ACHN (cell line): ENCODE results near the gene COPS4.
"Not testable (repeated sequence)": the region's sequence is repeated elsewhere in the genome, so short reads cannot be mapped to it uniquely, and the experiment has no call there.

Experiments used
- DNase-seq: peaks from one replicate; pipeline ENCODE4 v3.0.0-alpha.2; 2015
- in situ Hi-C: cut with HindIII; loops from 2 replicates; pipeline ENCODE4 v1.10.0; 2017; ENCODE audit warnings: low sequenced_read_pairs, low pct_ligation_motif_present, low pct_unique_long_range_greater_than_20kb

Gene COPS4

GRCh38 chr4:83034630-83035494 lies at the start of gene COPS4:
COPS4 (plus strand) TSS chr4:83035183; CDS start chr4:83035225, 42 bp downstream.
- in situ Hi-C loops, result no loop called here
- DNase-seq, result peak; percentile 99

DNA sequence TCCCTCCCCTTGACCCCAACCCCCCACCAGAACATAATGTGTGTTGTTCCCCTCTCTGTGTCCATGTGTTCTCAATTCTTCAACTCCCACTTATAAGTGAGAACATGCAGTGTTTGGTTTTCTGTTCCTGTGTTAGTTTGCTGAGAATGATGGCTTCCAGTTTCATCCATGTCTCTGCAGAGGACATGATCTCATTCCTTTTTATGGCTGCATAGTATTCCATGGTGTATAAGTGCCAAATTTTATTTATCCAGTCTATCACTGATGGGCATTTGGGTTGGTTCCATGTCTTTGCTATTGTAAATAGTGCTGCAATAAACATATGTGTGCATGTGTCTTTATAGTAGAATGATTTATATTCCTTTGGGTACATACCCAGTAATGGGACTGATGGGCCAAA lies 47.5 kb upstream of the COPS4 start:
- DNase-seq, in situ Hi-C loops: not testable (repeated sequence)

DNA sequence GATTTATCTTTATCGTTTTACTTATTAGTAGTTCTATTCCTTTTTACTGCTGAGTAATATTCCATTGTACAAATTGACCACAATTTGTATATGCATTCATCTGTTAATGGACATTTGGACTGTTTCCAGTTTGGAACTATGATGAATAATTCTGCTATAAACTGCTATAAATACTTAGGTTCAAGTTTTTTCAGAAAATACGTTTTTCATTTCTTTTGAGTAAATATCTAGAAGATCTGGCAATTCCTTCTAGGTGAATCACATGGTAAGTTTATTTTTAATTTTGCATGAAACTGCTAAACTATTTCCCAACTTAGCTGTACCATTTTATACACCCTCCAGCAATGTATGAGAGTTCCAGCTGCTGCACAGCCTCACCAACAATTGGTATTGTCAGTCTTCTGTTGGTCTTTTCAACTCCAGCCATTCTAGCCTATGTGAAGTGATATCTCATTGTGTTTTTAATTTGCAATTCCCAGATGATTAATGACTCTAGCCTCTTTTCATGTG lies 46.6 kb upstream of the COPS4 start:
- DNase-seq, result no peak
- in situ Hi-C loops, result no loop called here

DNA sequence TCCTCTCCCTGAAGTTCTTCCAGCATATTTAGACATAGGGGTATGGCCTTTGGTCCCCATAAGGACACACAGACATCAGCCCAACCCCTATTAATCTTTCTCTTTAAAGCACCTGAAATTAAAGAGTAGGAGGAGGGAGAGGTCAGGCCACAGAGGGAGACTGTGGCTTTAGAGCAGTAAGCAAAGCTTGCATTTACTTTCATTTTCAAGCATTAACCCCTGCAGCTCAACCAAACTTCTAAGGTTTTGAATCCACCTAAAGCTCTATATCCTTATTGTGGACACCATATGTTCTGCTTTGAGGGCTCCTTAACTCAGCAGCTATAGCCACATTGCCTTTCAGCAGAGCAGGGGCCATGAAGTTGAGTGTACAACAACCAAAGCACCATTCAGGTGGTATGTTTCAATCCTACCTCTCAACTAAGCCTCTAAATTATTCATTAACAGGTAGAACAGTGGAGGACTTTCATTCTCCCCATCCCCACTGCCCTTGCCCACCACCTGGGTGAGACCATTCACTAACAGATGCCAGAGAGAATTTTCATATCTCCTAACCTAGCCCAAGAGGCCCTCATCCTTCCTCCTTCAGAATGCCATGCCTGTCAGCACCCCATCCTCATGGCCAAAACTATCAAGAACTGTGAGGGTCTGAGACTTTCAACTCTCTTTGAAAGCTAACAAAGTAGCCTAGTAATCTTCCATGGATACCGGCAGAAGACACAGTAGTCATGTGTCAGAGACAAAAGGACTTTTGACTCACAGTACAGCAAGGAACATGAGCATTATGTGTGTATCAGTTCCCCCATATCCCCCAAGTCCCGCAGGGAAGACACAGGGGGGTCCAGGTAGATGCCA lies 45.2 kb upstream of the COPS4 start:
- peak; percentile 22 for DNase-seq
- in situ Hi-C loops, result no loop called here

DNA sequence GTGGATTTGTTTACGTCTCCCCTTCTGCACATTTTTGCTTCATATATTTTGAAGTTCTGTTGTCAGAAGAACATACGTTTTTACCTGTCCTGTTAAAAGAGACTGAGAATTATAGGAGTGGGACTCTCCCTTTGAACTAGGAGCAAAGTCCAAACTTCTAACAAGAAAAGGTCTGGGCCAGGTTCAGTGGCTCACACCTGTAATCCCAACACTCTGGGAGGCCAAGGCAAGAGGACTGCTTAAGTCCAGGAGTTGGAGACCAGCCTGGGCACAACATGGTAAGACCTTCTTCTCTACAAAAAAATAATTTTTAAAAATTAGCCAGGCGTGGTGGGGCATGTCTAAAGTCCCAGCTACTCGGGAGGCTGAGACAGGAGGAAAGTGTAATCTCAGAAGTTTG lies 40.1 kb upstream of the COPS4 start:
- in situ Hi-C loops, result no loop called here
- no peak for DNase-seq

DNA sequence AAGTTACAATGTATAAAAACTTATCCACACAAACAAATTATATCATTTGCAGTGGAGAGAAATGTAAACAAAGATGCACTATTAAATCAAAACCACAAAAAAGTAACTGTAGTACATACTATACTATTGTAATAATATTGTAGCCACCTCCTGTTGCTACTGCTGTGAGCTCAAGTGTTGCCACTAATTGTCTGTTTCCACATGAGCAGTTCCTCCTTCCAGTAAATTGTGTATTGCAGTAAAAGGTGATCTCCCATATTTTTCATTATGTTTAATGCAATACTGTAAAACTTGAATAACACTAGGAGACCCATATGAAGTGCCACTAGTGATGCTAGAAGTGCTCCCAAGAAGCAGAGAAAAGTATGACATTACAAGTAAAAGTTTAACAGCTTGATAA lies 36.1 kb upstream of the COPS4 start:
- no peak for DNase-seq
- in situ Hi-C loops, result no loop called here

- in situ Hi-C loops, result no loop called here
- DNase-seq, result no peak
These were observed 32.7 kb upstream of the COPS4 start for GRCh38 chr4:83002329-83002728.

DNA sequence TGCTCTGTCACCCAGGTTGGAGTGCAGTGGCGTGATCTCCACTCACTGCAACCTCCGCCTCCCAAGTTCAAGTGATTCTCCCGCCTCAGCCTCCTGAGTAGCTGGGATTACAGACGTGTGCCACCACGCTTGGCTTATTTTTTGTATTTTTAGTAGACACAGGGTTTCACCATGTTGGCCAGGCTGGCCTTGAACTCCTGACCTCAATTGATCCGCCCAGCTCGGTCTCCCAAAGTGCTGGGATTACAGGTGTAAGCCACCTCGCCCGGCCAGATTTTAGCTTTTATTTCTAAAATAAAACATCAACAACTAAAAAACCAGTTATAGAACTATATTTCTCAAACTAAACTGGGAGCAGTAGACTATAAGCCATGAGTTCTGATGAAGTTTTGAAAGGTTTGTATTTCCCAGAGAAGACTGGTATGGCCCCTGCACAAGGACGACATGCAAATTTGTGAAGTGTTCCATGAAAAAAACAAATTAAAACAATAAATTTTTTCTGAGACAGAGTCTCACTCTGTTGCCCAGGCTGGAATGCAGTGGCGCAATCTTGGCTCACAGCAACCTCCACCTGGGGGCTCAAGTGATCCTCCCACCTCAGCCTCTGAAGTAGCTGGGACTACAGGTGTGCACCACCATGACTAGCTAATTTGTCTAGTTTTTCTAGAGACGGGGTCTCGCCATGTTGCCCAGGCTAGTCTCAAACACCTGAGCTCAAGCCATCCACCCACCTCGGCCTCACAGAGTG lies 31.8 kb upstream of the COPS4 start:
- DNase-seq, in situ Hi-C loops: not testable (repeated sequence)

- in situ Hi-C loops, result no loop called here
These were observed 25.5 kb upstream of the COPS4 start for GRCh38 chr4:83009529-83009928.

DNA sequence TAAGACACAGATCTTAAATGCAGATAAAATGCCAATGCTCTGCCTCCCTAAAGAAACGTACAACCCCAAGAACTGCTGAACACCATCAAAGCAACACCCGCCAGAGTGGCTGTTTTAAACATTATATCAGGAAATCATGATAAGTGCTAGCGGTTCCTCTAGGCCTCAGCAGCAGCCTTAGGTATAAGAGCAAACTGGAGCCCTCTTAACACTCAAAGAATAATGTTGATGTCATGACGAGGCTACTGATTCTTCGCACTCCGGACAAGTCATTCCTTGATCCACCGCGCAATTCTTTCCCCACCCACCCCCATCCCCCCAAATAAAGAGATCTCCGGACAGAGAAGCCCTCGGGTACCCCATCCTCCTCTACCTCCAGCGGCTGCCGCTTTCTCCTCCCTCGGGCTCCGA lies 24.9 kb upstream of the COPS4 start:
- in situ Hi-C loops, result no loop called here
- DNase-seq, result peak; percentile 48

More at GRCh38 chr4:83009529-83009928, 25.5 kb upstream of the COPS4 start:
- DNase-seq, result no peak

DNA sequence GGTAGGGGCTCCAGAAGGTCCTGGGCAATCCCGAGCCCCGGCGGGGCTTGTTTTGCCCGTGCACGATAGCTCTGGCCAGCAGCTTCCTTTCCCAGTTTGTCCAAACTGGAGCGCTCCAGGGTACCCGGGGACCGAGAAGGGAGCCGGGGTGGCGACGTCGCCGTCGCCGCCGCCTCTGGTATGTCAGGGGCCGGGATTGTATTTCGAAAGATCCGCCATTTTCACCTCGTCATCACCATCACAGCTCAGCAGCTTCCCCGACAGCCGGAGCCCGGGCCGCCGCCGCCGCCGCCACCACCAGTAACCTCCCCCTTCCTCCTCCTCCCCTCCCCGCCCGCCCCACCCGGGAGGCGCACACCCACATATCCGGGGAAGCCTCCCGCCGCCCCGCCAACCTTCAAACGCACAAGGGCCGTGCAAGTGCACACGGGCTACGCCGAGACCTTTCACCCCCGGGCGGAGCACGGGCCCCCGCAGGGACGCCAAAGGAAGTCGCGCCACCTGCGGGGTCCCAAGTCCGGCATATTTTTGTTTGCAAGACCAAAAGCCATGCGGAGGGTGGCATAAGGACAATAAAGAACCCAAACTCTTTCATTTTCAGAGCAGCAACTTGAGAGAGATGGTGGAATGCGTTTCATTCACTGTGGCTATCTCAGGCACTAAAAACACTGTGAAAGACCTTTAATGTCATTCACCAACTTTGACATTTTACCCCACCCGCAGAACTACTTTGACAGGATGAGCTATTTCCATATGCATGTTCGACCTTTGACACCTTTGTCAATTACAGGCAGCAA lies 24.3 kb upstream of the COPS4 start, which contains the start of gene LIN54:
LIN54 (minus strand) TSS at position 302 of the 797 bp plus-strand sequence. CDS start 25,979 bp downstream, outside the sequence.
- DNase-seq, result peak; percentile 73

GRCh38 chr4:83011689-83012199 lies 23.2 kb upstream of the COPS4 start:
- in situ Hi-C loops, result no loop called here
- peak; percentile 25 for DNase-seq

More for the DNA sequence above, 24.3 kb upstream of the COPS4 start, which contains the start of gene LIN54:
- in situ Hi-C loops, result no loop called here

DNA sequence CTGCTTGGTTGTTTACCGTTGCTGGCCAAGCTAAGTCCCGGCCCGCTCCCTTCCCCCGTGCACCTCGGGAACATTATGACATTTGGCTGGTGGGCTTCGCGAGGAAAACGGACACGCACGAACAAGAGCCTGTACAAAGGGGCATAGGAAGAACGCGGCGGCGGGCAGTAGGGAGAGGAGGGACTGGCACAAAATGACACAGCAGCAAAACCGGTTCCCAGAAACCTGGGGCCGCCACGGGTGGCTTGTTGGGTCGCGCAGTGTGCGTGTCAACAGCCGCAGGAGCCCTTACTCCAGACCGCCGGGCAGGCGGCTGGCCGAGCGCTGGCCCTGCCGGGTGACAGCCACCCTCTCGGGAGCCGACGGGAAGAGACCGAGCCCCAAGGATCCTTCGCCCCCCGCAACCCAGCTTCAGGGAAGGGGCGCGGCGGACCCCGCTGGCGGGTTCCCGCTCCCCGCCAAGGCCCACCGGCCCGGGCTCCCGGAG lies 22.7 kb upstream of the COPS4 start:
- DNase-seq, result no peak
- in situ Hi-C loops, result no loop called here

DNA sequence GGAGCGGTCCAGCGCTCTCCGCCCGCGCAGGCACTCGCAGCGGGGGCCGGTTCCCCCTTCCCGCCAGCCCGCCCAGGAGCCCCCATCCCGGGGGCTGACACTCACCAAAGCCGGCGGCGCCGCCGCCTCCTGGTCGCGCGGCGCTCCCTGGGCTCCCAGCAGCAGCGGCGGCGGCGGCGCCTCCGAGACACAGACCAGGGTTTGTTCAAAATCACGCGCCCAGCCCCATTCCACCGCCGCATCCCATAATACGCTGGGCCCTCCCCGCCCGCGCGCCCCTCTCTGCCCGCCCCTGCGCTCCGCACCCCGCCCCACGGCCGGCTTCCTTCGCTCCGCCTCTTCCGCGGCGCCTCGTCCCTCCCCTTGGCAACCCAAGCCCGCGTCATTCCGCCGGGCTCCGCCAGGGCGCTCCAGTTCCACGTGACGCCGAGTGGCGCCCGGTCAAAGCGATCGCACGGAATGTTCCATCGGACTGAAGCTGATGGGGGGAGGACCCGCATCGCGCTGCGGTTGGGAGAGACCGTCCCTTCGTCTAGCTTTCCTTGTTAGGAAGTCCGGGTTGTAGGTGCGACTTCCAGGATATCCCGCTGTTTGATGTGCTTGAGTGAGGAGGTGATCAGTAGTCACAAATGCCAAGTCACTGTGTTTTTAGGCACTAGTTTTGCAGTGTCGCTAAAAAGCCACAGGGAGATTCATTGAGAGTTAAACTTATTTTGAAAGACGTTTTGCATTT lies 22.1 kb upstream of the COPS4 start:
- DNase-seq, result peak; percentile 95
- in situ Hi-C loops, result no loop called here

DNA sequence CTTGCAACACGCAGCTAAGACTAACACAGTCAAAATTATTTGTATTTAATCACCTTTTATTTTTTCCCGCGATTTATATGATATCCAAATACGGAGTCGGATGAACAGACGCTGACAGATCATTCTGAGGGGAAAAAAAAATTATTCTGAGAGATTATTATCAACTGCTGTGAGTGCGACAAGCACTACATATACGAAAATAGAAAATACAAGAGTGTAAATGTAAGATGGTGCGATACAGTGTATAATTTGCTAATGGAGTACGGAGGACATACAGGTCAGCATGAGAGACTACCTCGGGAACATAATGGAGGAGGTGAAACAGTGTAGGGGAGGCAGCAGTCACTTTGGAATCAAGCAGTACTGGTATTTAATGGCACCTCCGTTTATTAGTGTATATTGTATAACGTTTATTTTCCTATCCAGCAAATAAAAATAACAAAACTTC lies 21.5 kb upstream of the COPS4 start:
- in situ Hi-C loops, result no loop called here
- peak; percentile 16 for DNase-seq

- no peak for DNase-seq
- in situ Hi-C loops, result no loop called here
These were observed 21.1 kb upstream of the COPS4 start for GRCh38 chr4:83013902-83014301.
